ENCODE measurements around the gene ZDHHC14.

Gene ZDHHC14

GRCh38 chr6:157620944-157621343 is 240.0 kb downstream of the ZDHHC14 start:
- Mint-ChIP-seq H3K4me1 (no peaks in the 10 kb centered on the region), H3K36me3 (ENCODE audit: insufficient read depth) (peaks cover 2% of the 10 kb centered on the region), H3K27me3 (no peaks in the 10 kb centered on the region), H3K4me3 (no peak overlapping the region), H3K27ac (ENCODE audit: low read depth) (no peak overlapping the region), H3K9me3 (no peaks in the 10 kb centered on the region)
- DNase-seq (ENCODE audit: low spot score in 2 of 2): no peak
- no peak for ATAC-seq (replicated peaks; ENCODE audit: extremely low read depth, poor library complexity, severe bottlenecking)

- Mint-ChIP-seq H3K9me3 (no peaks in the 10 kb centered on the region), H3K4me1 (no peaks in the 10 kb centered on the region), H3K27ac (ENCODE audit: low read depth) (no peak overlapping the region), H3K36me3 (ENCODE audit: insufficient read depth) (peaks cover 2% of the 10 kb centered on the region), H3K4me3 (no peak overlapping the region), H3K27me3 (no peaks in the 10 kb centered on the region)
- ATAC-seq (replicated peaks; ENCODE audit: extremely low read depth, poor library complexity, severe bottlenecking) (no peak), DNase-seq (ENCODE audit: low spot score in 2 of 2) (no peak)
These were observed 240.4 kb downstream of the ZDHHC14 start for GRCh38 chr6:157621406-157621805.

DNA sequence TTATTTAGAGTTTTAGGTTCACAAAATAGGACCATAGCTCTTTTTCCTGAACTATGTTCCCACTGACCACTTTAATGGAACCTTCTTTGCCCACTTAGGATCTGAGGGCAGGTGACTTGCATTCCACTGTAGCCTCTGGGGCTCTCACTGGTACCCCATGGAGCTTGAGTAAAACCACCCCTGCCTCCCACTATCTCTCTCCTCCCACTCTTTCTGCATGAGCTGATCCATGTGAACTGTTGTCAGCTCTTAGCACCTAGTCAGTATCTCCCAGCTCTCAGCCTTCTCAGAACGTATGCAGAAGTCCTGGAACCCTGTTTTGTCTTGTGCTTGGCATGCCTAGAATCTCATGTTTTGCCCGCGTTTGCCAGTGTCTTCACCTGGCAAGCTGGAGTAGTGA is 241.4 kb downstream of the ZDHHC14 start:
- DNase-seq (ENCODE audit: low spot score in 2 of 2) (no peak), ATAC-seq (replicated peaks; ENCODE audit: extremely low read depth, poor library complexity, severe bottlenecking) (no peak)
- Mint-ChIP-seq H3K9me3 (no peaks in the 10 kb centered on the region), H3K27me3 (no peaks in the 10 kb centered on the region), H3K36me3 (ENCODE audit: insufficient read depth) (peaks cover 2% of the 10 kb centered on the region), H3K4me1 (no peaks in the 10 kb centered on the region), H3K27ac (ENCODE audit: low read depth) (no peak overlapping the region), H3K4me3 (no peak overlapping the region)

GRCh38 chr6:157625111-157625510 is 244.1 kb downstream of the ZDHHC14 start:
- Mint-ChIP-seq H3K9me3 (no peaks in the 10 kb centered on the region), H3K27ac (ENCODE audit: low read depth) (no peak overlapping the region), H3K4me3 (no peak overlapping the region), H3K36me3 (ENCODE audit: insufficient read depth) (peaks cover 2% of the 10 kb centered on the region), H3K4me1 (no peaks in the 10 kb centered on the region), H3K27me3 (no peaks in the 10 kb centered on the region)
- DNase-seq (ENCODE audit: low spot score in 2 of 2): no peak
- ATAC-seq (replicated peaks; ENCODE audit: extremely low read depth, poor library complexity, severe bottlenecking): no peak

- no peak overlapping the region for H3K27ac Mint-ChIP-seq (ENCODE audit: low read depth)
- no peaks in the 10 kb centered on the region for H3K4me1 Mint-ChIP-seq
- no peaks in the 10 kb centered on the region for H3K9me3 Mint-ChIP-seq
- no peaks in the 10 kb centered on the region for H3K27me3 Mint-ChIP-seq
- H3K4me3 Mint-ChIP-seq: no peak overlapping the region
- ATAC-seq (replicated peaks; ENCODE audit: extremely low read depth, poor library complexity, severe bottlenecking) (no peak), DNase-seq (ENCODE audit: low spot score in 2 of 2) (no peak)
- H3K36me3 Mint-ChIP-seq (ENCODE audit: insufficient read depth): no peaks in the 10 kb centered on the region
These were observed 244.8 kb downstream of the ZDHHC14 start for GRCh38 chr6:157625764-157626163.

DNA sequence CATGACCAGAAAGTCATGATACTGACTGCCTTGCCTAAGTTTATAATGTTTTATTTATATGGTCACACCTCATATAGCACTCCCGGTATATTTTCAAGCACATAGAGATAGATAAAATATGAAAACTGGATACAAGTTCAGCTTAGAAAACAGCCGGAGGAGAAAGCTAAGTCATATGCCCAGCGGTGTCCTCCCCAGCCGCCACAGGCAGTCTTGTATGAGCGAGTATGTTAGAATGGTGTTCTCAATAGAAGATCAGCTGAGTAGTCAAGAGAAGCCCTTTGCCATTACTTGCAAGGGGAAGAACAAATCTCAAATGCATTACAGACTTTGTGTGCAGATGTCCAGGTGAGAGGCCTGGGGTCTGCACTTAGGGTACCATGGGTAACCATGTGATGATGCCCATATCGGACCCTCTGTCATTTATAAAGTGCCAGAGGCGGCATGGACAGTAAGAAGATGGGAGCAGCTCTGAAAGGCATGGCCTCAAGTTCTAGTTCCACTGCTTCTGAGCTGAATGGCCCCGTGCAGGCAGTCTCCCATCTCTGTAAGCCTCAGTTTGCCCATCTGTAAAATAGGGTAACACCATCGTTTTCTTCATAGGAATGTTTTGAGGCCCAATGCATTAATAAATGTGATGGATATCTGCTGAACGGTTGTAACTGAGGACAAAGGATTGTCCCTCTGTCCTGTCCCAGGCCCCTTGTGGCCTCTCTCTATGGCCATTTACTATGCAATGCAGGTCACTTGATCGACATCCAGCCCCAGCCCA is 246.4 kb downstream of the ZDHHC14 start:
- no peak overlapping the region for H3K4me3 Mint-ChIP-seq
- H3K9me3 Mint-ChIP-seq: no peaks in the 10 kb centered on the region
- no peak overlapping the region for H3K27ac Mint-ChIP-seq (ENCODE audit: low read depth)
- ATAC-seq (replicated peaks; ENCODE audit: extremely low read depth, poor library complexity, severe bottlenecking) (no peak), DNase-seq (ENCODE audit: low spot score in 2 of 2) (no peak)
- H3K4me1 Mint-ChIP-seq: no peaks in the 10 kb centered on the region
- H3K27me3 Mint-ChIP-seq: no peaks in the 10 kb centered on the region
- no peaks in the 10 kb centered on the region for H3K36me3 Mint-ChIP-seq (ENCODE audit: insufficient read depth)

DNA sequence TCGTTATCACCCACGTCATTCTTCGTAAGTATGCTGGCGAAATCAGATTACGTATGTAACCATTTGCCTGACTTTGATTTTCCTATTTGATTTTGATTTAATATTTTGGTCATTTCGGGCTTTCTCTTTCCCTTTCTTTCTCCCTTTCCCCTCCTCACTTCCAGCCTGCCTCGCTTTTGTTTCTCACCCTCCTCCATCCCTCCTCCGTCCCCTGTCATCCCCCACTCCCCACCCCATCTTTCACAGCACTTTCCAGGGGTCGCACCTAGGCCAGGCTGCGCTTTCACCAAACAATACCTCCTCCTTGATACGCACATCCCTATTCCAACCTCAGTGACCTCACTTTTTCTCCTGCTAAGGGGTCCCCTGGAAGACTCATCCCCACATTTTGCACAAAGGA is 247.5 kb downstream of the ZDHHC14 start:
- no peak overlapping the region for H3K4me3 Mint-ChIP-seq
- DNase-seq (ENCODE audit: low spot score in 2 of 2): no peak
- H3K27ac Mint-ChIP-seq (ENCODE audit: low read depth): no peak overlapping the region

GRCh38 chr6:157629220-157629619 is 248.2 kb downstream of the ZDHHC14 start:
- Mint-ChIP-seq H3K36me3 (ENCODE audit: insufficient read depth) (no peaks in the 10 kb centered on the region), H3K4me1 (no peaks in the 10 kb centered on the region), H3K4me3 (no peak overlapping the region), H3K27ac (ENCODE audit: low read depth) (no peak overlapping the region), H3K27me3 (no peaks in the 10 kb centered on the region), H3K9me3 (no peaks in the 10 kb centered on the region)
- DNase-seq (ENCODE audit: low spot score in 2 of 2) (no peak), ATAC-seq (replicated peaks; ENCODE audit: extremely low read depth, poor library complexity, severe bottlenecking) (no peak)

More for the DNA sequence above, 247.5 kb downstream of the ZDHHC14 start:
- H3K4me1 Mint-ChIP-seq: no peaks in the 10 kb centered on the region
- no peaks in the 10 kb centered on the region for H3K27me3 Mint-ChIP-seq
- no peak for ATAC-seq (replicated peaks; ENCODE audit: extremely low read depth, poor library complexity, severe bottlenecking)
- H3K36me3 Mint-ChIP-seq (ENCODE audit: insufficient read depth): no peaks in the 10 kb centered on the region
- H3K9me3 Mint-ChIP-seq: no peaks in the 10 kb centered on the region

DNA sequence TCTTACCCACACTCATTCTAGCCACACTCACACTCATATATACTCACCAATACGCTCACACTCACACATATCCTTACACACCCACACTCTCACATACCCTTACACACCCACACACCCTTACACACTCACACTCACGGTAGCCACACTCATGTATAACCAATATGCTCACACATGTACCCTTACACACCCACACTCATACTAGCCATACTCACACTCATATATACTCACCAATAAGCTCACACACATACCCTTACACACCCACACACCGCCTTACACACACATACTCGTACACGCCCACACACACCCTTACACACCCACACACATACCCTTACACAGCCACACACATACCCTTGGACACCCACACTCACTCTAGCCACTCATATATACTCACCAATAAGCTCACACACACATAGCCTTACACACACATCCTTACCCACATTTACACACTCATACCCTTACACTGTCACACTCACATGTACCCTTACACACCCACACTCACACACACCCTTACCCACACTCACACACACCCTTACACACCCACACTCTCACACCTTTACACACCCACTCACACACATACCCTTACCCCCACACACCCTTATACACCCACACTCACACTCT is 249.6 kb downstream of the ZDHHC14 start:
- no peaks in the 10 kb centered on the region for H3K4me1 Mint-ChIP-seq
- H3K27ac Mint-ChIP-seq (ENCODE audit: low read depth): no peak overlapping the region
- ATAC-seq (replicated peaks; ENCODE audit: extremely low read depth, poor library complexity, severe bottlenecking): no peak

DNA sequence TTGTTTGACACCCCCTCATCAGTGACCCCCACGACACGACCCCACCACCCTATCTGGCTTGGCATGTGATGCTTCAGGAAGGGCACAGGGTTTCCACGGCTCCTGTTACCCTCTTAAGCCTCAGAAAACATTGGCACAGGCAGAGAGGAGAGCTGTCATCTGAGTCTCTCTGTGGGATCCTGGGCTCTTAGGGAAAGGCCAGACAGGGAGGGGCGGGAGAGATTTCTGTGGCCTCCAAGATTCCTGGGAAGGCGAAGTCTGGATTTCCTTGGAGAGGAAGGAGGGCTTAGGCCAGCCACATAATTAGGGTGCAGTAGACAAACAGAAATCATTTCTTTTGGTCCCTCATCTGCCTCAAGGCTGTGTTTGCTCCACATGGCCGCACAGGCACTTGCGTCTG is 250.4 kb downstream of the ZDHHC14 start:
- H3K36me3 Mint-ChIP-seq (ENCODE audit: insufficient read depth): peaks cover 1% of the 10 kb centered on the region
- H3K4me1 Mint-ChIP-seq: no peaks in the 10 kb centered on the region
- no peaks in the 10 kb centered on the region for H3K27me3 Mint-ChIP-seq
- H3K27ac Mint-ChIP-seq (ENCODE audit: low read depth): no peak overlapping the region
- DNase-seq (ENCODE audit: low spot score in 2 of 2): no peak
- H3K4me3 Mint-ChIP-seq: no peak overlapping the region
- ATAC-seq (replicated peaks; ENCODE audit: extremely low read depth, poor library complexity, severe bottlenecking): no peak
- no peaks in the 10 kb centered on the region for H3K9me3 Mint-ChIP-seq

More for the DNA sequence above, 249.6 kb downstream of the ZDHHC14 start:
- H3K36me3 Mint-ChIP-seq (ENCODE audit: insufficient read depth): peaks cover 1% of the 10 kb centered on the region
- H3K9me3 Mint-ChIP-seq: no peaks in the 10 kb centered on the region
- no peak overlapping the region for H3K4me3 Mint-ChIP-seq
- DNase-seq (ENCODE audit: low spot score in 2 of 2): no peak
- no peaks in the 10 kb centered on the region for H3K27me3 Mint-ChIP-seq

DNA sequence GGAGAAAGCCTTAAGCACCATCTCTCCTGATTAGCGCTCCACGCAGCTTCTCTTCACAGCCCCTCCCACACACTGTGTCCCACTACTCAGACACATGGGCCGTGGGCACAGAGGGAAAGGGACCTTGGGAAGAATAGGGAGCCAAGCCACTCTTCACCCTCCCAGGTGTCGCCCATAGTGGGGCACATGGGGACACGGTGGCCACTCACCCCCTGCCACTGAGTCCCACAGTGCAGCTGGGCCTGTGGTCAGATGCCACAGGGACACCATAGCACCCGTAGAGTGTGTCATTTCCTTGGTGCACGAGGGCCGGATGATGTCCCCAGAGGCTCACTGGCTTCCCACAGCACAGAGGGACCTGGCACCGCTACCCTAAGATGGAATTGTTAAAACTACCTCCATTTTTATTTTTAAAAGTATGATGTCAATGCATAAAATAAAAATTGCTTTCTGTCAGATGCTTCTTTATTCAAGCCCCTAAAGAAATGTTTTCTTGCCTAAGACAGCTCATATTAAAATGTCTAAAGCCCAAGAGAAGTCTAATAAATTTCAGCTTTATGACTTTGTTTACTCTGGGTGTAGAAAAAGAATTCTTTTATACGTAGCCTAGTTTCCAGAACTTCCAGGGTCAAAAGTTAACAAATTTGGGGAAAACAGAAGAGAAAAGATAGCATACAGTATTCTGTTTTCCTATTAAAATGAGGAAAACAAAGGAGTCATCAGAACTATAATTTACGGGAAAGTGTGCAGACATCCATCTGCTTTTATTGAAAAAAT is 251.0 kb downstream of the ZDHHC14 start:
- Mint-ChIP-seq H3K4me3 (no peak overlapping the region), H3K4me1 (no peaks in the 10 kb centered on the region), H3K27ac (ENCODE audit: low read depth) (no peak overlapping the region), H3K9me3 (no peaks in the 10 kb centered on the region), H3K36me3 (ENCODE audit: insufficient read depth) (peaks cover 1% of the 10 kb centered on the region), H3K27me3 (no peaks in the 10 kb centered on the region)
- DNase-seq (ENCODE audit: low spot score in 2 of 2) (no peak), ATAC-seq (replicated peaks; ENCODE audit: extremely low read depth, poor library complexity, severe bottlenecking) (no peak)

GRCh38 chr6:157632821-157633220 is 251.8 kb downstream of the ZDHHC14 start:
- Mint-ChIP-seq H3K4me3 (no peak overlapping the region), H3K27me3 (no peaks in the 10 kb centered on the region), H3K36me3 (ENCODE audit: insufficient read depth) (peaks cover 1% of the 10 kb centered on the region), H3K9me3 (no peaks in the 10 kb centered on the region), H3K4me1 (no peaks in the 10 kb centered on the region), H3K27ac (ENCODE audit: low read depth) (no peak overlapping the region)
- no peak for DNase-seq (ENCODE audit: low spot score in 2 of 2)
- ATAC-seq (replicated peaks; ENCODE audit: extremely low read depth, poor library complexity, severe bottlenecking): no peak

DNA sequence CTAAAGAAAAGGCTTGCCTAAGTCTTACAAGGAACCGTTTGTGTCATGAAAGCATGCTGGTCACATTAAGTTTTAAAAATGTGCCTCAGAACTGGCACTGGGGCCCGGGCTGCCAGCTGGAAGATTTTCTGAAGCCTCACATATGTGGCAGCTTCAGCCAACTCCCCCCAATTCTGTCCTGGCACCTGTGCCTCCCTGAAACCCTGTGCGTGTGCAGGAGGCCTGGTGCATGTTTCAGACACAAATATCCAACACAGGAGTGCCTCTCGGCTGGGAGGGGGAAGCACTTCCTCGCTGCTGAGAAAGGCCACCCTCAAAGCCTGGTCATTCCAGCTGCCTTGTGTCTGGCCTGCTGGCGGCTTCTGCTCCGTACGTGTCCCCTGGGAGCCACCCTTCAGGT is 253.6 kb downstream of the ZDHHC14 start:
- DNase-seq (ENCODE audit: low spot score in 2 of 2): no peak
- no peak for ATAC-seq (replicated peaks; ENCODE audit: extremely low read depth, poor library complexity, severe bottlenecking)
- Mint-ChIP-seq H3K4me1 (no peaks in the 10 kb centered on the region), H3K4me3 (no peak overlapping the region), H3K9me3 (no peaks in the 10 kb centered on the region), H3K36me3 (ENCODE audit: insufficient read depth) (peaks cover 1% of the 10 kb centered on the region), H3K27ac (ENCODE audit: low read depth) (no peak overlapping the region), H3K27me3 (no peaks in the 10 kb centered on the region)

Data from central memory CD8-positive, alpha-beta T cell (primary cell).